Colonic mucosa (tissue), 4 donors: ENCODE data around the gene ARMC10. TPM values are rescaled to one million over a fixed set of nuclear protein-coding genes. Genes with fewer than 3 reads are reported as not detected.

Source experiments
- DNase-seq: peaks from one replicate; pipeline ENCODE4 v3.0.0-alpha.2; 2020
- H3K27ac ChIP-seq: fragments of 200-600 bp; one replicate; pipeline ENCODE4 v1.8.0; 2021
- H3K27me3 ChIP-seq: fragments of 200-600 bp; one replicate; pipeline ENCODE4 v1.8.0; 2021
- H3K36me3 ChIP-seq: fragments of 200-600 bp; one replicate; pipeline ENCODE4 v1.8.0; 2021
- H3K4me1 ChIP-seq: fragments of 200-600 bp; one replicate; pipeline ENCODE4 v1.8.0; 2021; ENCODE audit warnings: mild to moderate bottlenecking
- H3K4me3 ChIP-seq: fragments of 200-600 bp; one replicate; pipeline ENCODE4 v1.8.0; 2021
- H3K9ac ChIP-seq, 2 donors: one replicate each; pipeline ENCODE4 v1.7.0; 2013; ENCODE audit warnings: control low read depth in 2 of 2, low read depth in 2 of 2, low read length in 2 of 2
- H3K9me3 ChIP-seq: fragments of 200-600 bp; one replicate; pipeline ENCODE4 v1.8.0; 2021
- CTCF ChIP-seq: fragments of 200-600 bp; IDR thresholded peaks from one replicate; pipeline ENCODE4 v1.8.0; 2022; ENCODE audit warnings: antibody characterized with exemption, mild to moderate bottlenecking
- intact Hi-C: fragments of 100-400 bp; cut with DNase I; formaldehyde crosslinking; loops from one replicate; pipeline ENCODE4 v1.14.1; 2022
- total RNA-seq, 2 donors: library from RNA; stranded (reverse); fragmentation: NEBNext Ultra II Directional in 1 of 2; extraction: Animal tissue kit (Norgen Biotek cat#: 25700) in 1 of 2; gene quantifications; one replicate each; pipeline ENCODE4 v1.2.1, GENCODE V29; 2021
- donor health status: healthy.
- donor health status: DM: no; HTN: no; CAD: no.
- donor health status: DM: no; HTN: no; CAD: no.

ARMC10 gene
- total RNA-seq, 2 donors from 2014 or later: 39.6 to 40.4 TPM

DNA sequence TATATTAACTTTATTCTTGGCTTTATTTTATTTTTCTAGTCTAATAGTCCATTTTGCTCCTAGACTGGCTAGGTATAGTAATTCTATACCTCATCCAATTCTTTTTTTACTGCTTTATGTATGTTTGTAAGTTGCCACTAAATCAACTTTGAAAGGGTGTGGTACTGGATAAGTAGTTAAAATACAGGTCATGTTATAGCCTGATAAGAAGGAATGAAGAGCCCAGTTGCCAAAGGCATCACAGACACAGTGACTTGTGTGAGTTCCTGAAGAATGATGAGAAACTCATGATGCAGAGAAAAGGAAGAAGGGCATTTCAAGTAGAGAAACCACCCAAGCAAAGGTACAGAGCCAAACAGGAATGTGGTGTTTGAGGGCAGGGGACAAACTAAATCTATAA, 46.7 kb downstream of the ARMC10 start:
- Histone ChIP-seq H3K4me3 (no peak overlapping the region), H3K9me3 (no peaks in the 10 kb centered on the region), H3K36me3 (no peaks in the 10 kb centered on the region), H3K27ac (peak overlapping the region; percentile 52), H3K27me3 (no peaks in the 10 kb centered on the region), H3K4me1 (peaks cover 4% of the 10 kb centered on the region), H3K9ac (no peak overlapping the region)
- DNase-seq: no peak
- TF ChIP-seq CTCF: no peak
- intact Hi-C loops: no loop called here

DNA sequence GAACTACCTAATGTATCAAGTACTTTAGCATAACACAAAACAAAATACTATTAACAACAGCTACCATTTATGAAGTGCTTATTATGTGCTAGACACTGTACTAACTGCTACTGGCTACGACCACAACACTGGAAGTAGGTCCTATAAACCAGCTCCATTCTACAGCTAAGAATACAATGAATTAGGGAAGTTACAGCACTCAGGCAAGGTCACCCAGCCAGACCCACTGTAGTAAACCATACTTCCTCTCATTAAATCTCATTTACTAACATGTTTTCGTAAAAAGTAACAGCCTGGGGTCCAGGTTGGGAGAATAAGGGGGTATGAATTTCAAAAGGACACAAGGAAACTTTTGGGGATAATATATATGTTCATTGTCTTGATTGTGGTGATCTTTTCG, 48.6 kb downstream of the ARMC10 start:
- Histone ChIP-seq H3K27me3 (no peaks in the 10 kb centered on the region), H3K4me1 (peaks cover 4% of the 10 kb centered on the region), H3K9ac (no peak overlapping the region), H3K36me3 (no peaks in the 10 kb centered on the region), H3K27ac (no peak overlapping the region), H3K4me3 (no peak overlapping the region), H3K9me3 (no peaks in the 10 kb centered on the region)
- DNase-seq: no peak
- intact Hi-C loops: no loop called here
- no peak for TF ChIP-seq CTCF

GRCh38 chr7:103124429-103124979, 49.6 kb downstream of the ARMC10 start:
- TF ChIP-seq CTCF: no peak
- no peak overlapping the region for H3K9ac ChIP-seq
- peaks cover 3% of the 10 kb centered on the region for H3K36me3 ChIP-seq
- no peaks in the 10 kb centered on the region for H3K9me3 ChIP-seq
- H3K27me3 ChIP-seq: no peaks in the 10 kb centered on the region
- peak overlapping the region; percentile 21 for H3K27ac ChIP-seq
- peaks cover 4% of the 10 kb centered on the region for H3K4me1 ChIP-seq
- intact Hi-C loops: no loop called here
- no peak for DNase-seq
- H3K4me3 ChIP-seq: no peak overlapping the region

GRCh38 chr7:103127006-103127405, 52.1 kb downstream of the ARMC10 start:
- Histone ChIP-seq H3K9me3 (no peaks in the 10 kb centered on the region), H3K36me3 (peaks cover 4% of the 10 kb centered on the region), H3K4me3 (no peak overlapping the region), H3K27ac (no peak overlapping the region), H3K4me1 (peaks cover 3% of the 10 kb centered on the region), H3K27me3 (no peaks in the 10 kb centered on the region), H3K9ac (no peak overlapping the region)
- TF ChIP-seq CTCF: no peak
- DNase-seq: no peak
- intact Hi-C loops: no loop called here

GRCh38 chr7:103129702-103130549, 55.0 kb downstream of the ARMC10 start:
- no peak for TF ChIP-seq CTCF
- intact Hi-C loops: no loop called here
- Histone ChIP-seq H3K9me3 (no peaks in the 10 kb centered on the region), H3K36me3 (peaks cover 4% of the 10 kb centered on the region), H3K9ac (peak overlapping the region in 1 of 2 donors; percentile 13), H3K4me1 (no peaks in the 10 kb centered on the region), H3K27ac (peak overlapping the region; percentile 70), H3K4me3 (peak overlapping the region; percentile 4), H3K27me3 (no peaks in the 10 kb centered on the region)
- DNase-seq: no peak
